A673 (cell line): ENCODE data around the gene SLC16A7. TPM values are rescaled to one million over a fixed set of nuclear protein-coding genes. Genes with fewer than 3 reads are reported as not detected.

ENCODE experiments used
- Bru-seq: library from RNA; stranded (reverse); fragments of 400-500 nt; gene quantifications from one replicate; lab custom pipeline; 2021; lab: Mats Ljungman, UMichigan
- BruChase-seq, 2 experiments: library from RNA; stranded (reverse); fragments of 400-500 nt; gene quantifications; one replicate each; lab custom pipeline; 2021; lab: Mats Ljungman, UMichigan
- BruUV-seq: library from RNA; stranded (reverse); fragments of 400-500 nt; replicated peaks from 2 replicates; lab custom pipeline; 2021; lab: Mats Ljungman, UMichigan
- CTCF ChIA-PET: fragments of 300-600 bp; sonication (Branson Sonifier 250); formaldehyde crosslinking; loops from one replicate; lab custom pipeline; 2022; ENCODE audit warnings: antibody characterized with exemption; lab: Charles Lee
- POLR2A ChIA-PET: fragments of 300-600 bp; sonication (Branson Sonifier 250); formaldehyde crosslinking; loops from one replicate; lab custom pipeline; 2022; ENCODE audit warnings: antibody characterized with exemption; ENCODE audit not compliant: low non-redundant PET; lab: Charles Lee
- DNase-seq: peaks from one replicate; pipeline ENCODE4 v3.0.0-alpha.2; 2015; ENCODE audit warnings: low spot score
- H3K27ac ChIP-seq: fragments of 200-600 bp; sonication (generic); 2 replicates; pipeline ENCODE4 v1.5.1; 2016; ENCODE audit warnings: mixed run types, low read depth, mild to moderate bottlenecking, mixed read lengths, antibody characterized with exemption, low read length; ENCODE audit not compliant: poor library complexity, severe bottlenecking
- H3K27me3 ChIP-seq: fragments of 200-600 bp; sonication (generic); replicated peaks from 2 replicates; pipeline ENCODE4 v1.6.1; 2017; ENCODE audit warnings: mixed run types, low read depth, mild to moderate bottlenecking, mixed read lengths, antibody characterized with exemption, low read length; ENCODE audit not compliant: insufficient read depth, poor library complexity
- H3K36me3 ChIP-seq: fragments of 200-600 bp; sonication (generic); 2 replicates; pipeline ENCODE4 v1.6.1; 2016; ENCODE audit warnings: mixed run types, mild to moderate bottlenecking, mixed read lengths, antibody characterized with exemption, low read length; ENCODE audit not compliant: insufficient read depth, poor library complexity, severe bottlenecking
- H3K4me1 ChIP-seq: fragments of 200-600 bp; sonication (generic); 2 replicates; pipeline ENCODE4 v1.6.1; 2017; ENCODE audit warnings: mixed run types, mild to moderate bottlenecking, mixed read lengths, antibody characterized with exemption, low read length; ENCODE audit not compliant: insufficient read depth, poor library complexity, severe bottlenecking
- H3K4me3 ChIP-seq: fragments of 200-600 bp; sonication (generic); 2 replicates; pipeline ENCODE4 v1.5.1; 2016; ENCODE audit warnings: low read depth, mixed run types, mild to moderate bottlenecking, mixed read lengths, low read length; ENCODE audit not compliant: poor library complexity, severe bottlenecking
- H3K9me3 ChIP-seq: fragments of 200-600 bp; sonication (generic); 2 replicates; pipeline ENCODE4 v1.6.1; 2016; ENCODE audit warnings: mixed run types, low read depth, mild to moderate bottlenecking, mixed read lengths, antibody characterized with exemption, low read length; ENCODE audit not compliant: poor library complexity, severe bottlenecking
- EZH2 ChIP-seq: fragments of 200-600 bp; sonication (generic); IDR thresholded peaks from 2 replicates; pipeline ENCODE4 v1.6.1; 2017; ENCODE audit warnings: borderline replicate concordance, low read depth, mild to moderate bottlenecking, mixed read lengths, antibody characterized with exemption, low read length; ENCODE audit not compliant: poor library complexity, severe bottlenecking
- intact Hi-C: fragments of 100-400 bp; cut with micrococcal nuclease; formaldehyde crosslinking; loops from one replicate; pipeline ENCODE4 v1.10.0; 2022; ENCODE audit not compliant: unreplicated experiment
- long read RNA-seq: library from polyadenylated mRNA; stranded (forward); transcript quantifications from one replicate; pipeline ENCODE4 v2.0.0, GENCODE V29; 2022
- total RNA-seq: library from RNA; stranded (reverse); gene quantifications from 2 replicates; pipeline ENCODE4 v1.2.3, GENCODE V29; 2021
- TF ChIP-seq, protein P1 (sequence below): fragments of 300-800, 200-600 bp; sonication (generic); conservative IDR thresholded peaks from 2 replicates; pipeline ENCODE4 v1.5.1; 2017; ENCODE audit warnings: low read depth, mild to moderate bottlenecking, antibody characterized with exemption, low read length, moderate library complexity, mixed read lengths

SLC16A7 gene, protein sequence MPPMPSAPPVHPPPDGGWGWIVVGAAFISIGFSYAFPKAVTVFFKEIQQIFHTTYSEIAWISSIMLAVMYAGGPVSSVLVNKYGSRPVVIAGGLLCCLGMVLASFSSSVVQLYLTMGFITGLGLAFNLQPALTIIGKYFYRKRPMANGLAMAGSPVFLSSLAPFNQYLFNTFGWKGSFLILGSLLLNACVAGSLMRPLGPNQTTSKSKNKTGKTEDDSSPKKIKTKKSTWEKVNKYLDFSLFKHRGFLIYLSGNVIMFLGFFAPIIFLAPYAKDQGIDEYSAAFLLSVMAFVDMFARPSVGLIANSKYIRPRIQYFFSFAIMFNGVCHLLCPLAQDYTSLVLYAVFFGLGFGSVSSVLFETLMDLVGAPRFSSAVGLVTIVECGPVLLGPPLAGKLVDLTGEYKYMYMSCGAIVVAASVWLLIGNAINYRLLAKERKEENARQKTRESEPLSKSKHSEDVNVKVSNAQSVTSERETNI
- total RNA-seq, result 1.9 and 2.5 TPM in 2 replicates
- Bru-seq, nascent RNA, result percentile 34 among the genes with signal in this experiment
- BruChase-seq, experiment 1, labeled RNA remaining after a 2-hour chase, result percentile 32 among the genes with signal in this experiment
- BruChase-seq, experiment 2, labeled RNA remaining after a 6-hour chase, result percentile 36 among the genes with signal in this experiment
- long read RNA-seq, partial matches to known transcripts, result 0 of 1 reads
- long read RNA-seq, other reads (novel, unspliced or antisense), result 0 of 1 reads

DNA sequence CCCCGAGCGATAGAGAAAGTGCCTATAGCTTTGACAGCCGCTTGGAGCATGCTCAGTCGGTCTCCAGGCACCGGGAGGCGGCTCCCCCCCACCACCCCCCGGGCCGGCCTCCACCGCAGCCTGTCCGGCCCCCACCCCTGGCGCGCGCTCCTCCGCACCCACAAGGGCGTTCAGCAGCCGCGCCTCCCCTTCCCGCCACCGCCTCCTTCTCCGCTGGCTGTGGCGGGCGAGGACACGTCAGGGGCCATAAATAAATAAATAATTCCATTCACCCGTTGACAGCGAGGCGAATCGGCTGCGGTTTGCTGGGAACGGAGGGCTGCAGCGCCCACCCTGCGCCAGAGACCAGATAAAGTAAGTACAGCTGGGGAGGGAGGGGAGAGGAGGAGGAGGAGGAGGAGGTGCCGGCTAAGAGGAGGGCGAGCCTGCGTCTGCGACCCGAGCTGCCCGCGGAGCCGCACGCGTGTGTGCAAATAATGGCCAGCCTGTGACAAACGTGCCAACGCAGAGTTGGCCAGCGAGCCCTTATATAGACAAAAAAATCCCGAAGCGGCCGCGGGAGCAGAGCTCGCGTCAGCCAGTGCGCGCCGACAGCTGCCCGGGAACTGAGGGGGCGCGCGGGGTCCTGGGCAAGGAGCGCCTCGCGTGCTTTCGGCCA is at the start of gene SLC16A7:
Gene SLC16A7 (plus strand): TSS at position 147 of the 658 bp plus-strand sequence. CDS start 108,773 bp downstream, outside the sequence.
- Histone ChIP-seq H3K4me1 (no peaks in the 10 kb centered on the region), H3K4me3 (peak within 1 kb of the TSS; percentile 54), H3K27ac (peak within 1 kb of the TSS; percentile 50), H3K9me3 (no peaks in the 10 kb centered on the region), H3K36me3 (no peaks in the 10 kb centered on the region), H3K27me3 (no peaks in the 10 kb centered on the region)
- TF ChIP-seq, protein P1, sequence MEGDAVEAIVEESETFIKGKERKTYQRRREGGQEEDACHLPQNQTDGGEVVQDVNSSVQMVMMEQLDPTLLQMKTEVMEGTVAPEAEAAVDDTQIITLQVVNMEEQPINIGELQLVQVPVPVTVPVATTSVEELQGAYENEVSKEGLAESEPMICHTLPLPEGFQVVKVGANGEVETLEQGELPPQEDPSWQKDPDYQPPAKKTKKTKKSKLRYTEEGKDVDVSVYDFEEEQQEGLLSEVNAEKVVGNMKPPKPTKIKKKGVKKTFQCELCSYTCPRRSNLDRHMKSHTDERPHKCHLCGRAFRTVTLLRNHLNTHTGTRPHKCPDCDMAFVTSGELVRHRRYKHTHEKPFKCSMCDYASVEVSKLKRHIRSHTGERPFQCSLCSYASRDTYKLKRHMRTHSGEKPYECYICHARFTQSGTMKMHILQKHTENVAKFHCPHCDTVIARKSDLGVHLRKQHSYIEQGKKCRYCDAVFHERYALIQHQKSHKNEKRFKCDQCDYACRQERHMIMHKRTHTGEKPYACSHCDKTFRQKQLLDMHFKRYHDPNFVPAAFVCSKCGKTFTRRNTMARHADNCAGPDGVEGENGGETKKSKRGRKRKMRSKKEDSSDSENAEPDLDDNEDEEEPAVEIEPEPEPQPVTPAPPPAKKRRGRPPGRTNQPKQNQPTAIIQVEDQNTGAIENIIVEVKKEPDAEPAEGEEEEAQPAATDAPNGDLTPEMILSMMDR, result no peak
- TF ChIP-seq EZH2, result no peak
- peak; percentile 72 for DNase-seq
- intact Hi-C loops, result no loop called here
- ChIA-PET POLR2A (no interaction called here), CTCF (no interaction called here)
- BruUV-seq, result no TSS peak

DNA sequence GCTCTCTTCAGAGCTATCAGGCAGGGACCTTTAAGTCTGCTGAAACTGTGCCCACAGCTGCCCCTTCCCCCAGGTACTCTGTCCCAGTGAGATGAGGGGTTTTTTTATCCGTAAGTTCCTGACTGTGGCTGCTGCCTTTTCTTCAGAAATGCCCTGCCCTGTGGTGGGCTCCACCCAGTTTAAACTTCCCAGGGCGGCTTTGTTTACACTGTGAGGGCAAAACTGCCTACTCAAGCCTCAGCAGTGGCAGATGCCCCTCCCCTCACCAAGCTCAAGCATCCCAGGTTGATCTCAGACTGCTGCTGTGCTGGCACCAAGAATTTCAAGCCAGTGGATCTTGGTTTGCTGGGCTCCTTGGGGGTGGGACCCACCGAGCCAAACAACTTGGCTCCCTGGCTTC is 46.9 kb upstream of the SLC16A7 start:
- H3K4me1 ChIP-seq, result no peaks in the 10 kb centered on the region
- ChIA-PET CTCF (no interaction called here), POLR2A (no interaction called here)
- H3K27ac ChIP-seq, result no peak overlapping the region
- no TSS peak for BruUV-seq
- intact Hi-C loops, result no loop called here
- H3K36me3 ChIP-seq, result no peaks in the 10 kb centered on the region
- TF ChIP-seq, protein P1, result no peak
- no peak for TF ChIP-seq EZH2
- no peak for DNase-seq
- H3K4me3 ChIP-seq, result no peak overlapping the region
- no peaks in the 10 kb centered on the region for H3K9me3 ChIP-seq
- H3K27me3 ChIP-seq, result no peaks in the 10 kb centered on the region

DNA sequence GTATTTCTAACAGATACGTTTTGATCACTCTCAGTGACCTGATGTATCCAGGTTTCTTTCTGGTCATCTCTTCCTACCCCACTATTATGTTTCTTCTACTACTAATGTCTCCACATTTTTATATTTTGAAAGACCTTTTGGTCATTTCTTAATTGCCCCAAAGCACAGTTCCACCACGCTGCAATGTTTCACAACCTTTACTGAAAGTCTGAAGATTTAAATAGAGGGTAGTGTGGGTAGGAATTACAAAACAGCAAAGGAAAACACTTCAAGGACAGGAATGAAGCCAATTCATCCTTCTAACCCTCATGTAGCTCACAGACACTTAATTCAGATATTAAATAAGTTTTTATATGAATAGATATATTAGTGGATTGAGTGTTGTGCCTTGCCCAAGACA is 36.1 kb upstream of the SLC16A7 start:
- Histone ChIP-seq H3K27me3 (no peaks in the 10 kb centered on the region), H3K27ac (no peak overlapping the region), H3K36me3 (no peaks in the 10 kb centered on the region), H3K9me3 (no peaks in the 10 kb centered on the region), H3K4me3 (no peak overlapping the region), H3K4me1 (no peaks in the 10 kb centered on the region)
- no peak for DNase-seq
- CTCF ChIA-PET, result no interaction called here
- no TSS peak for BruUV-seq
- POLR2A ChIA-PET, result no interaction called here
- TF ChIP-seq EZH2, result no peak
- TF ChIP-seq, protein P1, result no peak
- intact Hi-C loops, result no loop called here
